ENCODE data around the gene VENTX.

VENTX gene

DNA sequence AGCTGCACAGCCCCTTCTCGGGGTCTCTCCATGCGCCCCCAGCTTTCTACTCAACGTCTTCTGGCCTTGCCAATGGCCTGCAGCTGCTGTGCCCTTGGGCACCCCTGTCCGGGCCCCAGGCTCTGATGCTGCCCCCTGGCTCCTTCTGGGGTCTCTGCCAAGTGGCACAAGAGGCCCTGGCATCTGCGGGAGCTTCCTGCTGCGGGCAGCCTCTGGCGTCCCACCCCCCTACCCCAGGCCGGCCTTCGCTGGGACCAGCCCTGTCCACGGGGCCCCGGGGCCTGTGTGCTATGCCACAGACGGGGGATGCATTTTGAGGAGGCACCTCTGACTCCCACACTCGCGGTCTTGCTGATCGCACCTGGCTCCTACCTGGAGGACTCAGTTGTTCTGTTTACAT, 2.3 kb downstream of the VENTX start:
- H3K27ac ChIP-seq, result no peak overlapping the region
- no peak for TF ChIP-seq ZFX (IDR thresholded peaks at IDR 0.05)
- TF ChIP-seq, protein P1, sequence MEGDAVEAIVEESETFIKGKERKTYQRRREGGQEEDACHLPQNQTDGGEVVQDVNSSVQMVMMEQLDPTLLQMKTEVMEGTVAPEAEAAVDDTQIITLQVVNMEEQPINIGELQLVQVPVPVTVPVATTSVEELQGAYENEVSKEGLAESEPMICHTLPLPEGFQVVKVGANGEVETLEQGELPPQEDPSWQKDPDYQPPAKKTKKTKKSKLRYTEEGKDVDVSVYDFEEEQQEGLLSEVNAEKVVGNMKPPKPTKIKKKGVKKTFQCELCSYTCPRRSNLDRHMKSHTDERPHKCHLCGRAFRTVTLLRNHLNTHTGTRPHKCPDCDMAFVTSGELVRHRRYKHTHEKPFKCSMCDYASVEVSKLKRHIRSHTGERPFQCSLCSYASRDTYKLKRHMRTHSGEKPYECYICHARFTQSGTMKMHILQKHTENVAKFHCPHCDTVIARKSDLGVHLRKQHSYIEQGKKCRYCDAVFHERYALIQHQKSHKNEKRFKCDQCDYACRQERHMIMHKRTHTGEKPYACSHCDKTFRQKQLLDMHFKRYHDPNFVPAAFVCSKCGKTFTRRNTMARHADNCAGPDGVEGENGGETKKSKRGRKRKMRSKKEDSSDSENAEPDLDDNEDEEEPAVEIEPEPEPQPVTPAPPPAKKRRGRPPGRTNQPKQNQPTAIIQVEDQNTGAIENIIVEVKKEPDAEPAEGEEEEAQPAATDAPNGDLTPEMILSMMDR (conservative IDR thresholded peaks at IDR 0.05), result no peak

DNA sequence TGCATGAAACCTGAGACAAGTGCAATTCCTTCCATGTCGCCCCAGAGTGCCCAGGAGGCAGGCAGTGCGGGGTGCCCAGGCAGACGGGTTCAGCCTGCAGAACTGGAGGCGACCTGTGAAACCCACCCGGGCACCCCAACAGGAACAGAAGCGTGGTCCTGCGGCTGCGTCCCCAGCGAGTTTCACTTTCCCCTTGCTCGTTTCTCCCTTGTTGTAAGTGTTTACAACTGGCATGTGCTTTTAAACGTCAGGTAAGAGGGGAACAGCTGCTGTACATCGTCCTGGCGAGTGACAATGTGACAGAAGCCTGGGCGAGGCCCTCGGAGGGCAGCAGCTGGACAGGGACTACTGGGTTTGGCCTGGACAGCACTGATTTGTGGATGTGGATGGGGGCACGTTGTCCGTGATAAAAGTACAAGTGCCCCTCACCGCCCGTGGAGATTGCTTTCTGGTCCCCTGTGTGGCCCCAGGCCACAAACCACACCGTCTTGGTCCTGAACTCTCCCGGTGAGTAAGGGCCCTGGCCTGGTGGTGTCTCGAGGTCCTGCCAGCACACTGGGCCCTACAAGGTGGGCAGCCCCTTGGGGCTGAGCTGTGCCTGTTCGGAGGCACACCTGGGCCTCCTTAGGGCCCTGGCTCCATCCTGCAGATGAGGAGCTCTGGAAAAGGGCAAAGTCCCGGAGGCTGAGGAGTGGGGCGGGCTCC, 4.0 kb downstream of the VENTX start:
- no peak overlapping the region for H3K27ac ChIP-seq
- TF ChIP-seq ZFX (IDR thresholded peaks at IDR 0.05), result no peak
- TF ChIP-seq, protein P1 (conservative IDR thresholded peaks at IDR 0.05), result no peak

DNA sequence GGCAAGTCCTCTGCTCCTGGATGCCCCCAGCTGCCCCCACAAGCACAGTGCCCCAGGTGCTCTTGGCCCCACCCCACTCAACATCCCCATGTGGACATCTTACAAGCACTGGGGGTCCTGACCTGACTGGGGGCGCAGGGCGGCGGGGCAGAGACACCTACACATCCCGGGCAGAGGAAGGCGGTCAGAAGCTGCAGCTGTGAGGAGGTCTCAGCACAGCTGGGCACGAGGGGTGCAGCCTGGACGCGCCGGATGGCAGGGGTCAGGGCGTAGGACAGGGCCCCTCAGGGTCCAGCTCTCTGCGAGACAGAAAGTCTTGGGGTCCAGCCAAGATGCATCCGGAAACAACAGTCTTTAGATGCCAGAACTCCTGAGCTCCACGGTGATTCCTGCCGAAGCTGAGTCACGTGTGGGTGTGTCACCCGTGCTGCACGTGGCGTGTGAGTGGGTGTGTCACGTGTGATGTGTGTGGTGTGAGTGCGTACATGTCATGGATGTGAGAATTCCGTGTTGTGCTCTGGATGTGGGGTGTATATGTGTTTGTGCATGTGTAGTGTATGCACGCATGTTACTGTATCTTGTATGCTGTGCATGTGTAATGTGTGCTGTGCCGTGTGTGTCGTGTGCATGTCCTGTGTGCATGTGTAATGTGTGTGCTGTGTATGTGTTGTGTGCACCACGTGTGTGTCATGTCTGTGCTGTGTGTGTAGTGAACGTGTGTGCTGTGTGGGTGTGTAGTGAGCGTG, 5.1 kb downstream of the VENTX start:
- TF ChIP-seq, protein P1 (conservative IDR thresholded peaks at IDR 0.05), result no peak
- no peak for TF ChIP-seq ZFX (IDR thresholded peaks at IDR 0.05)
- H3K27ac ChIP-seq, result no peak overlapping the region

DNA sequence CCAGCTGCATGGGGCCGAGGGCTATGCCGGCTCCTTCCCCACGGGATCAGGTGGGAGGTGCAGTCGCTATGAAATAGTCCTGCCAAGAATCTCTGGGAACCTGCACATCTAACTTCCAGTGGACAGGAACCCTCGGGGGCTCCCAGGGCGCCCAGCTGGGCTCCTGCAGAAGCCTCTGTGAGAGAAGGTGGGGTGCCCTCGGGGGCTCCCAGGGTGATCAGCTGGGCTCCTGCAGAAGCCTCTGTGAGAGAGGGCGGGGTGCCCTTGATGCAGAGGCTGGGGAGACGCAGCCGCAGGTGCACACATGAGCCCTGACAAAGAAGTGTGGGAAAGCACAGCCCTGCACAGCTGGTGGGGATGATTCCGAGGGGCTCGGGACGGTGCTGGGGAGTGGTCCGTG, 5.9 kb downstream of the VENTX start:
- TF ChIP-seq ZFX (IDR thresholded peaks at IDR 0.05), result no peak
- TF ChIP-seq, protein P1 (conservative IDR thresholded peaks at IDR 0.05), result no peak
- H3K27ac ChIP-seq, result no peak overlapping the region

DNA sequence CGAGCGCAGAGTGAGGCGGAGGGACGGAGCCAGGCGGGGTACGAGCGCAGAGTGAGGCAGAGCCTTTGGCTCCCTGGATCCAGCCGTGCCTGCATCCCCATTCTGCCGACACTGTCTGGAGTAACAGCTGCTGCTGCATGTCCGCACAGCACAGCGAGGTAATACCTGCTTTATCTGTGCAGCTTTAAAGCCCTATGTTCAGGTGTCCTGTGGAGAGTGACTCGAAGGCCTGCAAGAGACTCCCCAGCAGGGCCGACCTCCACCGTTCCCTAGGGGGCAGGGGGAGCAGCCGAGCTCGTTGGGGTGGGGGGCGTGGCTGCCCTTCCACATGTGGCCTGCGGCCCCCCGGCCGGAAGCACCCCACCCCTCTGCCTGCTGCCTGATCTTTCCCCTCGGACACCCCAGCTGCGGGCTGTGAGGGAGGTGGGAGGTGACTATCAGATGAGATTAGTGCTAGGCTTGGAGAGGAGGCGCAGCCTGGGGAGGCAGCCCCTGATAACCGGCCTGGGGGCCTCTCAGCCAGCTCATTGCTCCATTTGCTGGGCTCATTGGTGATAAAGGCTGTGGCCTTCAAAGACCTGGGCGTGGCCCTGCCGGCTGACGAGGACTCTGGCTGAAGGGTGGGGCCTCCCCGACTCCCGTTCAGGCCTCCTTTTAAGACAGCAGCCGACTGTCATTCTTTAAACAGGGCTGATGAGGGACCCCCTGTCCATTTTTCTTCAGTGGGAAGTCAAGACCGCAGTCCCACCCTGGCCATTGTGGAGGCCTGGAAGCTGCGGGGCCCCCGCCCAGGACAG, 8.0 kb downstream of the VENTX start:
- no peak overlapping the region for H3K27ac ChIP-seq

GRCh38 chr10:133246236-133246626, 8.6 kb downstream of the VENTX start:
- no peak overlapping the region for H3K27ac ChIP-seq
- TF ChIP-seq, protein P1 (conservative IDR thresholded peaks at IDR 0.05), result no peak
- no peak for TF ChIP-seq ZFX (IDR thresholded peaks at IDR 0.05)

More for the DNA sequence above, 8.0 kb downstream of the VENTX start:
- TF ChIP-seq ZFX (IDR thresholded peaks at IDR 0.05), result no peak
- TF ChIP-seq, protein P1 (conservative IDR thresholded peaks at IDR 0.05), result no peak

All from C4-2B (cell line).